ENCODE measurements around the gene KAT6B.
A peak's percentile ranks its signal among the peaks of the same experiment; 100 is the strongest.

KAT6B gene

GRCh38 chr10:75015442-75015841, 189.0 kb downstream of the KAT6B start:
- no peak for TF ChIP-seq CTCF (conservative IDR thresholded peaks at IDR 0.05; ENCODE audit: low read depth, low read length)
- no peak overlapping the region for H3K4me3 ChIP-seq (ENCODE audit: low read depth, low read length)
- DNase-seq (ENCODE audit: low read depth), result no peak

- TF ChIP-seq CTCF (conservative IDR thresholded peaks at IDR 0.05; ENCODE audit: low read depth, low read length), result no peak
- DNase-seq (ENCODE audit: low read depth), result no peak
- H3K4me3 ChIP-seq (ENCODE audit: low read depth, low read length), result no peak overlapping the region
Observed at GRCh38 chr10:75016325-75016724, 189.9 kb downstream of the KAT6B start.

GRCh38 chr10:75018251-75018650, 191.9 kb downstream of the KAT6B start:
- H3K4me3 ChIP-seq (ENCODE audit: low read depth, low read length), result no peak overlapping the region
- TF ChIP-seq CTCF (conservative IDR thresholded peaks at IDR 0.05; ENCODE audit: low read depth, low read length), result no peak
- DNase-seq (ENCODE audit: low read depth), result no peak

GRCh38 chr10:75018686-75019307, 192.4 kb downstream of the KAT6B start:
- TF ChIP-seq CTCF (conservative IDR thresholded peaks at IDR 0.05; ENCODE audit: low read depth, low read length), result no peak
- DNase-seq (ENCODE audit: low read depth), result no peak
- H3K4me3 ChIP-seq (ENCODE audit: low read depth, low read length), result no peak overlapping the region

GRCh38 chr10:75019370-75019769, 193.0 kb downstream of the KAT6B start:
- peak; percentile 39 for TF ChIP-seq CTCF (conservative IDR thresholded peaks at IDR 0.05; ENCODE audit: low read depth, low read length)
- DNase-seq (ENCODE audit: low read depth), result peak; percentile 63
- H3K4me3 ChIP-seq (ENCODE audit: low read depth, low read length), result no peak overlapping the region

GRCh38 chr10:75020168-75020567, 193.8 kb downstream of the KAT6B start:
- no peak for TF ChIP-seq CTCF (conservative IDR thresholded peaks at IDR 0.05; ENCODE audit: low read depth, low read length)
- no peak for DNase-seq (ENCODE audit: low read depth)
- H3K4me3 ChIP-seq (ENCODE audit: low read depth, low read length), result no peak overlapping the region

Data from choroid plexus epithelial cell (primary cell).